ENCODE measurements around the gene NEUROG1.

GRCh38 chr5:135557076-135557838, 21.5 kb upstream of the NEUROG1 start:
- TF ChIP-seq CTCF (IDR thresholded peaks at IDR 0.05): no peak
- no peak for TF ChIP-seq POLR2A (IDR thresholded peaks at IDR 0.05)

Data from thyroid gland (tissue), 4 donors.